ENCODE results near the gene THOC6. TPM values are rescaled to one million over a fixed set of nuclear protein-coding genes. Genes with fewer than 3 reads are reported as not detected.
"Not testable (repeated sequence)": the region's sequence is repeated elsewhere in the genome, so short reads cannot be mapped to it uniquely, and the experiment has no call there.

Gene THOC6
- total RNA-seq, 1 donor from 2014 or later, result 16.6 TPM

DNA sequence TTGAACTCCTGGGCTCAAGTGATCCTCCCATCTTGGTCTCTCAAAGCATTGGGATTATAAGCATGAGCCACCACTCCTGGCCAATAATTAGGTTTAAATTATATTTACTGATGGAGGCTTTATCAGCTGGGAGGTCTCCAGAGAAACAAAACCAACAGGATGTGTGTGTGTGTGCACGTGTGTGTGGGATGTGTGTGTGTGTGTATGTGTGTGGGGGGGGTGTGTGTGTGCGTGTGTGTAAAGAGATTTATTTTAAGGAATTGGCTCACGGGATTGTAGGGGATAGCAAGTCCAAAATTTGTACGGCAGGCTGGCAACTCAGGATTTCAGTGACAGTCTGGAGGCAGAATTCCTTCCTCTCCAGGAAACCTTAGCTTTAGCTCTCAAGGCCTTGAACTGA is 27.2 kb downstream of the THOC6 start:
- no peak overlapping the region for H3K27ac Mint-ChIP-seq
- no peaks in the 10 kb centered on the region for H3K79me2 ChIP-seq (ENCODE audit: low read depth)
- H2AFZ ChIP-seq (replicated peaks), result no peak overlapping the region
- TF ChIP-seq, protein P1, sequence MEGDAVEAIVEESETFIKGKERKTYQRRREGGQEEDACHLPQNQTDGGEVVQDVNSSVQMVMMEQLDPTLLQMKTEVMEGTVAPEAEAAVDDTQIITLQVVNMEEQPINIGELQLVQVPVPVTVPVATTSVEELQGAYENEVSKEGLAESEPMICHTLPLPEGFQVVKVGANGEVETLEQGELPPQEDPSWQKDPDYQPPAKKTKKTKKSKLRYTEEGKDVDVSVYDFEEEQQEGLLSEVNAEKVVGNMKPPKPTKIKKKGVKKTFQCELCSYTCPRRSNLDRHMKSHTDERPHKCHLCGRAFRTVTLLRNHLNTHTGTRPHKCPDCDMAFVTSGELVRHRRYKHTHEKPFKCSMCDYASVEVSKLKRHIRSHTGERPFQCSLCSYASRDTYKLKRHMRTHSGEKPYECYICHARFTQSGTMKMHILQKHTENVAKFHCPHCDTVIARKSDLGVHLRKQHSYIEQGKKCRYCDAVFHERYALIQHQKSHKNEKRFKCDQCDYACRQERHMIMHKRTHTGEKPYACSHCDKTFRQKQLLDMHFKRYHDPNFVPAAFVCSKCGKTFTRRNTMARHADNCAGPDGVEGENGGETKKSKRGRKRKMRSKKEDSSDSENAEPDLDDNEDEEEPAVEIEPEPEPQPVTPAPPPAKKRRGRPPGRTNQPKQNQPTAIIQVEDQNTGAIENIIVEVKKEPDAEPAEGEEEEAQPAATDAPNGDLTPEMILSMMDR (IDR thresholded peaks at IDR 0.05), result no peak
- TF ChIP-seq EZH2phosphoT487 (IDR thresholded peaks at IDR 0.05), result no peak
- TF ChIP-seq EZH2 (IDR thresholded peaks at IDR 0.05), result no peak
- no peak overlapping the region for H3K4me3 ChIP-seq
- no peak overlapping the region for H3K9ac ChIP-seq
- H3K4me2 ChIP-seq, result no peak overlapping the region
- no peaks in the 10 kb centered on the region for H3K36me3 ChIP-seq
- H3K27ac ChIP-seq, result no peak overlapping the region
- H3K27me3 Mint-ChIP-seq (ENCODE audit: insufficient read depth, low read depth), result peaks cover 29% of the 10 kb centered on the region
- no peaks in the 10 kb centered on the region for H3K9me3 Mint-ChIP-seq
- H3K36me3 Mint-ChIP-seq, result peaks cover 5% of the 10 kb centered on the region
- H3F3A ChIP-seq (ENCODE audit: low read depth), result peaks cover 12% of the 10 kb centered on the region
- no peaks in the 10 kb centered on the region for H3K4me1 ChIP-seq
- H3K9me3 ChIP-seq (ENCODE audit: low read depth), result no peaks in the 10 kb centered on the region
- no peak for DNase-seq (ENCODE audit: low spot score)
- peak overlapping the region; percentile 24 for H3K4me3 Mint-ChIP-seq
- H4K20me1 ChIP-seq (ENCODE audit: low read depth), result peaks cover 13% of the 10 kb centered on the region
- H3K4me1 Mint-ChIP-seq, result peaks cover 5% of the 10 kb centered on the region
- peaks cover 53% of the 10 kb centered on the region for H3K27me3 ChIP-seq

- no peak for DNase-seq (ENCODE audit: low spot score)
- Histone ChIP-seq H3K4me3 (no peak overlapping the region), H3K4me1 (no peaks in the 10 kb centered on the region), H3K36me3 (no peaks in the 10 kb centered on the region), H3K4me2 (no peak overlapping the region), H3K9me3 (ENCODE audit: low read depth) (no peaks in the 10 kb centered on the region), H3K27ac (no peak overlapping the region), H4K20me1 (ENCODE audit: low read depth) (peaks cover 14% of the 10 kb centered on the region), H3K9ac (no peak overlapping the region), H3K79me2 (ENCODE audit: low read depth) (no peaks in the 10 kb centered on the region), H3F3A (ENCODE audit: low read depth) (peaks cover 12% of the 10 kb centered on the region), H2AFZ (replicated peaks) (no peak overlapping the region), H3K27me3 (peaks cover 49% of the 10 kb centered on the region)
- H3K4me3 Mint-ChIP-seq, result no peak overlapping the region
- peaks cover 29% of the 10 kb centered on the region for H3K27me3 Mint-ChIP-seq (ENCODE audit: insufficient read depth, low read depth)
- H3K27ac Mint-ChIP-seq, result no peak overlapping the region
- H3K9me3 Mint-ChIP-seq, result no peaks in the 10 kb centered on the region
- H3K36me3 Mint-ChIP-seq, result peaks cover 5% of the 10 kb centered on the region
- H3K4me1 Mint-ChIP-seq, result peaks cover 5% of the 10 kb centered on the region
- TF ChIP-seq EZH2phosphoT487 (IDR thresholded peaks at IDR 0.05), result no peak
- TF ChIP-seq EZH2 (IDR thresholded peaks at IDR 0.05), result no peak
- TF ChIP-seq, protein P1 (IDR thresholded peaks at IDR 0.05), result no peak
Measured at GRCh38 chr16:3051494-3051893, 27.7 kb downstream of the THOC6 start.

GRCh38 chr16:3052571-3053329 is 28.9 kb downstream of the THOC6 start:
- not testable (repeated sequence) for H3K9ac ChIP-seq; H3K4me1 Mint-ChIP-seq; H3K27ac ChIP-seq; H3K9me3 Mint-ChIP-seq; H3K36me3 ChIP-seq; H3K4me1 ChIP-seq; H3K9me3 ChIP-seq (ENCODE audit: low read depth); H2AFZ ChIP-seq (replicated peaks); H3K4me2 ChIP-seq; H3K4me3 Mint-ChIP-seq; H3F3A ChIP-seq (ENCODE audit: low read depth); H3K36me3 Mint-ChIP-seq; H3K4me3 ChIP-seq; H3K79me2 ChIP-seq (ENCODE audit: low read depth); H3K27ac Mint-ChIP-seq; DNase-seq (ENCODE audit: low spot score)
- peaks cover 14% of the 10 kb centered on the region for H4K20me1 ChIP-seq (ENCODE audit: low read depth)
- peaks cover 48% of the 10 kb centered on the region for H3K27me3 ChIP-seq
- H3K27me3 Mint-ChIP-seq (ENCODE audit: insufficient read depth, low read depth), result peaks cover 21% of the 10 kb centered on the region

DNA sequence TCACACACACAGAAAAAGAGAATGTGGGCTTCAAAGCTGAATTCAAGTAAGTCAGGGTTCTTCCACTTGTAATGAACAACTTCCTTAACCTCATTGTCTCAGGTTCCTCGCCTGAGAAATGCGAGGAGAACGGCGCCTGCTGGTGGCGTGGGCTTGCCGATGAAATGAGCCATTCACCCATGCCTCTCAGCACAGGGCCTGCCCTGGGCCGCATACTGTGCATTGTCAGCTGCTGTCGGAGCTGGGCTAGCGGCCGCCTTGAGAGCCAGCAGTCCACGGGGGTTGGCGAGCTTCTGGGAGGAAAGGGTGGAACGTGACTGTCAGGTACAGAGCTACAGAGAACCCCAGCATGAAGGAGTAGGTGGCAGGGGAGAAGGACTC is 29.5 kb downstream of the THOC6 start:
- H3K79me2 ChIP-seq (ENCODE audit: low read depth); H2AFZ ChIP-seq (replicated peaks); H3K27ac ChIP-seq; H3K27ac Mint-ChIP-seq; DNase-seq (ENCODE audit: low spot score); H3K9ac ChIP-seq; H3F3A ChIP-seq (ENCODE audit: low read depth); H3K4me2 ChIP-seq; H3K36me3 Mint-ChIP-seq; H3K9me3 Mint-ChIP-seq; H3K4me1 ChIP-seq; H3K36me3 ChIP-seq; H3K4me3 Mint-ChIP-seq; H3K4me3 ChIP-seq; H3K9me3 ChIP-seq (ENCODE audit: low read depth); H3K4me1 Mint-ChIP-seq: not testable (repeated sequence)
- Histone ChIP-seq H4K20me1 (ENCODE audit: low read depth) (peaks cover 18% of the 10 kb centered on the region), H3K27me3 (peaks cover 48% of the 10 kb centered on the region)
- H3K27me3 Mint-ChIP-seq (ENCODE audit: insufficient read depth, low read depth), result peaks cover 15% of the 10 kb centered on the region

All from neural progenitor cell (in vitro differentiated cells).